Inferior parietal cortex (tissue), 1 donor: ENCODE measurements around the gene GPR142.

Experiments
- DNase-seq: peaks from one replicate; pipeline ENCODE4 v3.0.0-alpha.2; 2016; ENCODE audit errors: extremely low spot score

The GPR142 gene

DNA sequence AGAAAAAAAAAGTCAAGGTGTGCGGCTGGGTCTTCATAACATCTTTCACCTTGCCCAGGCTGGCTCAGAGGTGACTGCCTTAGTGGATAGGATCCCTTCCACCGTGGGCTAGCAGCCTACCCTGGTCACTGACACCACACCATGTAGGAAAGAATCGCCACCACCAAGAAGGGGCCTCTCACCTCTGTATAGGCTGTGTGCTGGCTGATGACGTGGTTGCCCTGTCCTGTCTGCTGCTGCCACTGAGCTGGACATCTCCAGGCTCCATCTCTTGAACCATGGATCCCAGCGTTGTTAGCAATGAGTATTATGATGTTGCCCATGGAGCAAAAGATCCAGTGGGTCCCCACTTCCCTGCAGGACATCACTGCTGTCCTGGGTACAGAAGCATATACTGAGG lies at the start of gene GPR142:
Gene GPR142, plus strand, starts transcription at position 301 of the 400 bp plus-strand sequence. CDS start 2,035 bp downstream, outside the sequence.
- no peak for DNase-seq

DNA sequence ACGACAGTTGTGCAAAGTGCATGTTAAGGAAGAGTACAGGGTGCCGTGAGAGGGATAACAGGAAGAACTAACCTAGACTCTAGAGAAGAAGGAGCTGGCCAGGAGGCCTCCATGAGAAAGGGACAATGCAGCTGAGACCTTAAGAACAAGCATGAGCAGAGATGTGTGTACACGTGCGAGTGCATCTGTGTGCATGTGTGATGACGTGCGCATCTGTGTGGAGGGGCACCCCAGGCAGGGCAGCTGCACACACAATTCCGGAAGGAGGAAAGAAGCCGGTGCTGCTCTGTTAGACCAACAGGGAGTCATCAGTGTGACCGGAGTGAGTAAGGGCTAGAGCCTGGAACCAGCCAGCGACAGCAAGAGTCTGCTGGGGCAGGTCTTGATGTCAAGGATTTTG lies 48.9 kb upstream of the GPR142 start:
- no peak for DNase-seq

- DNase-seq, result no peak
Measured at GRCh38 chr17:74324521-74324920, 42.8 kb upstream of the GPR142 start.

GRCh38 chr17:74325376-74325742 lies 41.9 kb upstream of the GPR142 start:
- no peak for DNase-seq

GRCh38 chr17:74325743-74326379 lies 41.4 kb upstream of the GPR142 start, which contains the start of gene KIF19:
KIF19 (plus strand) TSS chr17:74326226; CDS start chr17:74326350, 124 bp downstream.
- no peak for DNase-seq

GRCh38 chr17:74326506-74326905 lies 40.8 kb upstream of the GPR142 start:
- DNase-seq, result no peak

DNA sequence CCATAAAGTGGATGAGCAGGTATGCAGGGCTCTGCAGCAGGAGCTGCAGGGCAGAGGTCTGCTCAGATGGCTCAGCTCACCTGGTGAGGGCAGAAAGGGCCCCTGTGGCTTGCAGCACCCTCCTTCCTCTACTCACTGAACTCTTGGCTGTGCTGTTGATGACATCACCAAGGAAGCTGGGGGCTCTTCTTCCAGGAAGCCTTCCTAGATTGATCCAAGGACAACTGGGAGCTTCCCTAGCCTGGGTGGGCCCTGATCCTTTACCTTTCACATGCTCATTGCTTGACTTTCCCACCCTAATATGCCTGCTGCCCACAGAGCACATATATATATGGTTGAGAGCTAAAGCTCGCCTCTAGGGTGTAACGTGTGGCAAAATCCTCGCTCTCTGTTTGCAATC lies 38.8 kb upstream of the GPR142 start:
- no peak for DNase-seq

DNA sequence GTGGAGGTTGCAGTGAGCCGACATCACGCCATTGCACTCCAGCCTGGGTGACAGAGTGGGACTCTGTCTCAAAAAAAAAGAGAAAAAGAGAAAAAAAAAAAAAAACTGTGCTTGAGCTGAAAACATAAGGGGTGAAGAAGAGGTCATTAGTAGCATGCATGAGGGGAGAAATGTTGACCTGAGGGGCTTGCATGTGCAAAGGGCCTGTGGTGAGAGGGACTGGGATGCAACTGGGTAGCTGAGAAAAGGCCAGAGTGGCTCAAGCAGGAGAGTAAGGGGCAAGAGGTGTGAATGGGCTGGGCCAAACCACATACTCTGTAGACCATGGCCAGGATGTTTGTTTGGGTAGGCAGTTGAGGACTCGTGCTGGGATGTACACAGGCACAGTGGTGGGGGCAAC lies 37.9 kb upstream of the GPR142 start:
- DNase-seq, result no peak

DNA sequence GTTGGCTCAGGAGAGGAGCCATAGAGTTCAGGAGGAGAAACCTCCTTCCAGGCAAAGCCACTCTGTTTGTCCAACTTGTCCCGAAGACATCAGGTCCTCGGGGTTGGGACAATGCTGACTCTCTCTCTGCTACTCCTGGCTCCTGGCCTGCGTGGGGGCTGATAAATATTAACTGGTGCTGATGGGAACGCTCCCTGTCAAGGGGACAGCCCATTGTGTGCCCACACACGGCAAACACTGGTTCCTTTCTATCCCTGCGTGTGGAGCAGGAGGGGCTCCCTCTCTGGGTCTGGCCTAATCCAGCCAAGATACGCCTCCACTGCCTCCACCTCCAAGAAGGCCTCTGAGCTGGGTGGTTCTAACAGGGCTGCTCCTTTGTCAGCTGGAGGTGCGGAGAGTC lies 36.9 kb upstream of the GPR142 start:
- peak; percentile 32 for DNase-seq

DNA sequence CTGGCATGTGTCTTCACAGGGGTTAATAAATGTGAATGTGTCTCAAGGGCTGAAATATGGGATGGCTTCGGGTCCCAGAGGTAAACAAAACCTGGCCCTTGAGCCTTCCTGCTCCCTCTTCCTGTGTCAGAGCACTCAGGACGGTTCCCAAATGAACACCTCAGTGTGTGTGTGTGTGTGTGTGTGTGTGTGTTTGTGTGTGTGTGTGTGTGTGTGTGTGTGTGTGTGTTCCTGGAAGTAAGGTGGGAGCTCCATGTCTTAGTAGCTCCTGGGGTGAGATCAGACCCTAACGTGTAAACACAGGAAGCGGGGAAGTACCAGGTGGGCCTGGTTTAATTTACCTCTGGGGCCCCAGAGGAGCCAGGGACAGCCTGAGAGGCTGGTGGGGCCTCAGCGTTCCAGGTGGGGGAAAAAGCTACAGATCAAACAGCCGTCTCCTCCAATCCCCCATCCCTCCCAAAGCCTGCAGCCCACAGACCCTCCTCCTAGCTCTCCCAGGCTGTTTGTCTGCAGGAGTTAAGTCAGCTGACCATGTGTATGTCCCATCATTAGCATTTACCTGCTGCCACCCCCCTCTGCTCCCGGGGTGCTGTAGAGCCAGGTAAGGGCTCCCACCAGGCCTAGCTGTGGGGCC lies 35.2 kb upstream of the GPR142 start:
- no peak for DNase-seq

DNA sequence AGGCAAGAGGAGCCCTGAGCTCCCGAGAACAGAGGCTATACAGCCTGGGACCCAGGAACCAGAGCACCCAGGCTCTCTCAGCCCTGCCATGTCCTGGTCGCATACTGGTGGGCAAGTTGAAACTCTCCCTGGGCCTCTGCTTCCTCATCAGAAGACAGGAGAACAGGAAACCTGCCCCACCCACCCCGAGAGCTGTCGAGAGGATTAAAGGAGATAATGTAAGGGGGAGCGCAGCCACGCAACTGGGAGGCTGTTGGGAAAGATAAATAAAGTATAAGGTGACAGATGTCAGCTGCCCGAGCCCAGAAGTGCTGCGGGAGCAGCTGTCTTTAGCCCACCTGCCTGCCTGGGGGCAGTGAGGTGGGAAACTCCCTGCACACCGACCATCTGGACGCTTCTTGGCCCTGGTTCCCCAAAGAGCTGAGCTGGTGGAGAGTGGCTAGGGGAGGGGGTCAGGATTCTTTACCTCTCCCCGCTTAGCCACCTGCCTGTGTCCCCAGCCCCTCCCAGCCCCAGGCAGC lies 34.5 kb upstream of the GPR142 start:
- DNase-seq, result no peak

GRCh38 chr17:74334393-74335039 lies 32.8 kb upstream of the GPR142 start:
- DNase-seq, result no peak

- DNase-seq, result no peak
Measured at GRCh38 chr17:74335529-74336062, 31.7 kb upstream of the GPR142 start.

GRCh38 chr17:74336307-74336706 lies 31.0 kb upstream of the GPR142 start:
- DNase-seq, result no peak

DNA sequence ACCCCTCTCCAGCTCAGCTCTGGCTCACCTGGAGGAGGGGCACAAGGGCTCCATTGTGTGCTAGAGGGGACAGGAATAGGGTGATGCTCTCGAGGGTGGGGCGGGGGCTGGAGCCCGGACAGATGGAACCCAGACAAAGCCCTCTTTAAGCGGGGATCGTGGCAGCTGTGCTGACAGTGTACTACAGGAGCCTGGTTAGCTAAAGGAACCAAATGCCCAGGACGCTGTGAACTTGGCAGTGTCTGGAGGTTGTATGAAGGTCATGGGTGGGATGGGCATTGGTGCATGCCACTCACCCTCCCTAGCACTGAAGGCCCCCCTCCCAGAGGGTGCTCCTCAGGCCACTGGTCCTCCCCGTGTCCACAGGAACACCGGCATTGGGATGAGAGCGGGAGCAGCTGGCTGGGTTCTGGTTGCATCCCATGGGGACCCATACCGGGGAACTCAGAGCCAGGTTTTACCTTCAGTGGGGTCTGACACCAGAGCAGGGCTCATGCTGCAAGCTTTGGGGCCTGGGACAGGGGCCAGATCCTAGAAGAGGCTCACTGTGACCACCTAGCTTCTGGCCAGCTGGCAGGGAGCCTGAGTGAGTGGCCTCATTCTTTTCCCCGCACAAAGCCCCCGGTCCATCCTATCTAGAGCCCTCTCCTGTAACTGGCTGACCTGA lies 29.3 kb upstream of the GPR142 start:
- DNase-seq, result peak; percentile 62

DNA sequence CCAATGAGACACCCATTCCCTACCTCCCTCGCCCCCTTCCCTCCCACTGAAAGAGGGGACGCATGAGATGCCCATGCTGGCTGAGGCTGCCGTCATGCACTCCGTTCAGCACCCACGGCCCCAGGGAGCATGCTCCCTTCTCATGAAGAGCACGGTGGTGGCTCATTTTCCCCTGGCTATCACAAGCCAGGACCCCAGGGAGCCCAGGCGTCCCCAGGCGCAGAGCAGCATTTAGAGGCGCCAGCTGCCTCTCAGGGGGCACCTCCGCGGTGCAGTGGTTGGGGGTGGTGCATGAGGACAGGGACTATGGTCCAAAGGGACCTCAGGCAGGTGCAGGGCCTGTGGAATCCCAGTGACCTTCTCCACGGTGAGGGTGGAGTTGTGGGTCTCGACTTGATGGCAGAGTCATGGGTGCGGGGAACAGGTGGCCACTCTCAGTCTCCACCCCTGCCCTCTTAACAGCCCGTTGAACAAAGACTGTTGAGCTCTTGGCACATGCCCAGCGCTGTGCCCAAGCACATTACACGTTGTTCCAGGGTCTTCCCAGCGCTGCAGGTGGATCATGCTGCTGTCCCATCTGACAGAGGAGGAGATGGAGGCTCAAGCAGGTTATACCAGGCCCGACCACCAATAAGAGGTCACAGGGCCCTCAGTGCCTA lies 27.6 kb upstream of the GPR142 start:
- no peak for DNase-seq

GRCh38 chr17:74340470-74341023 lies 26.8 kb upstream of the GPR142 start:
- DNase-seq, result peak; percentile 27

GRCh38 chr17:74342224-74342623 lies 25.1 kb upstream of the GPR142 start:
- DNase-seq, result no peak

GRCh38 chr17:74343121-74343520 lies 24.2 kb upstream of the GPR142 start:
- DNase-seq, result no peak

DNA sequence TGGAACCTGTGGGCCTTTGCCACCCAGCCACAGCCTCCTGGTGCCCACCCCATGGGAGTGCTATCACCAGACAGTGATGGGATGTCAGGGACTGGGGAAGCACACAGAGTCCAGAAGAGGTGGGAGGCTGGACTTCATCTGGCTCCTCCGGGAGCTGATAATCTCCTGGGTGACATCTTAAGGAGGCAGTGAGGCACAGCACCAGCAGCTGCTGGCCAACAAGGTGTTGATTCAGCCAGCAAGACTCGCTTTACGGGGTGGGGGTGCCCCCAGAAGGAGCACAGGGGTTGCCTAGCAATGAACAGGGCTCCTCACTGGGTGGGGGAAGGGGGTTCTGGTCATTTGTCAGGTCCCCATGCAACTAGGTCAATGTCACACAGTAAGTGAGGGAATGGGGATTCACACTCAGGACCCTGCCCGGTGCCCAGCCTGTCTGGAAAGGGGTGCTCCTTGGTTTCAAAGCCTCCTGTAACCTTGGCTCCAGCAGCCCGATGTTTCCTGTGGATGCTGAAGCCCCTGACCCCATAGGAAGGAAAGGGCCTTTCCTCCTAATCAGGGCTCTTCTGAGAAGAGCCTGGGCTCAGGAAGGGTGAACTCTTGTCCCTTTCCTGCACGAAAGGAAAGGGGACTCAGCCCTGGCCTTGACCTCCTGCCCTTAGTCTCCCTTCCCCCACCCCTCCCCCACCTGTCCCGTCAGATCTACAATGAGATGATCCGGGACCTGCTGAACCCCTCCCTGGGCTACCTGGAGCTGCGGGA lies 23.6 kb upstream of the GPR142 start:
- no peak for DNase-seq
